T-helper 1 cell treated with Interleukin-12 subunit alpha and Interleukin-12 subunit beta and Interleukin-4 antibody, amounts not matched to agents 30 ng/mL and 1 ng/mL, for 36 hours (primary cell): ENCODE measurements around the gene SMIM45.

Experiments
- intact Hi-C: fragments of 100-400 bp; cut with micrococcal nuclease; formaldehyde crosslinking; loops from one replicate; pipeline ENCODE4 v1.15.1; 2024

Gene SMIM45

DNA sequence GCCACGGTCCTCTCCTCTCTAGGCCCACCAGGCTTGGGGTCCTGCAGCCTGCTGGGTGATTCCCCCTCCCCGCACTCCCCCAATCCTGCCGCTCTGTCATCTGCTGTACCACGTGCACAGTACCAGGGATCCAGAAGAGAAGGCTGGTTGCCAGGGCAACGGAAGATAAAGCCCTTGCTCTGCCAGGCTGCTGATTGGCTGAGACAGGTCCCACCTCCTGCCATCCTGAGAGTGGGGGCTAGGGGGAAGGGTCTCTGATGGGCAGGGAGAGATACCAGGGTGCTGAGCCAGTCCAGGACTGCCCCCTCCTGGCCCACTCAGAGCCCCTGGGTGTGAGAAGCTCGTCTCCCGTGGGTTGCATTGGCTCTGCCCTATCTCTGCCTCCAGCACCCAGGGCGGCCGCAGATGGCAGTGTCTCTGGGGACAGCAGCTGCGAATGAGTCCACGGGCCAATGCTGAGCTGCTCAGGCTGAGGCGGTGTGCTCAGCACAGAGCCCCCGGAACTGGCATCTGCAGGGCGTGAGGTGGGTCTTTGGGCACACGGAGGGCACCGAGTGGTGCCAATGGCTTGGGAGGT is at the start of gene SMIM45:
TSS of gene SMIM45 (plus strand) at position 253 of the 577 bp plus-strand sequence.
- intact Hi-C loops: no loop called here

DNA sequence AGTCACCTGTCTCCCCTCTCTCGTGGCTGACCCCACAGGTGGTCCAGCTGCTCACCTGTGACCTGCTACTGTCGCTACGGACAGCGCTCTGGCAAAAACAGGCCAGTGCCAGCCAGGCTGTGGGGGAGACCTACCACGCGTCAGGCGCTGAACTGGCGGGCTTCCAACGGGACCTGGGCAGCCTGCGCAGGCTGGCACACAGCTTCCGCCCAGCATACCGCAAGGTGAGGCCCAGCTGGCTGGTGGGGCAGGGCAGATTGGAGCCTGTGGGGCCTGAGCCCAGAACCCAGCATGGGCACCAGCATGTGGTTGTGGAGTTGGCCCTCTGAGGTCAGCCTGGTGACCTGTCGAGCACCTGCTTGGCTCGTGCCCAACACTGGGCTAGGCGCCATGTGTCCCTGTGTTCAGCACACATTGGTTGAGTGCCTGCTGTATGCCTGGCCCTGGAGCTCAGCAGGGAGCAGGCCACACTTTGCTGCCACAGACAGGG is 49.0 kb upstream of the SMIM45 start:
- intact Hi-C loops: no loop called here

DNA sequence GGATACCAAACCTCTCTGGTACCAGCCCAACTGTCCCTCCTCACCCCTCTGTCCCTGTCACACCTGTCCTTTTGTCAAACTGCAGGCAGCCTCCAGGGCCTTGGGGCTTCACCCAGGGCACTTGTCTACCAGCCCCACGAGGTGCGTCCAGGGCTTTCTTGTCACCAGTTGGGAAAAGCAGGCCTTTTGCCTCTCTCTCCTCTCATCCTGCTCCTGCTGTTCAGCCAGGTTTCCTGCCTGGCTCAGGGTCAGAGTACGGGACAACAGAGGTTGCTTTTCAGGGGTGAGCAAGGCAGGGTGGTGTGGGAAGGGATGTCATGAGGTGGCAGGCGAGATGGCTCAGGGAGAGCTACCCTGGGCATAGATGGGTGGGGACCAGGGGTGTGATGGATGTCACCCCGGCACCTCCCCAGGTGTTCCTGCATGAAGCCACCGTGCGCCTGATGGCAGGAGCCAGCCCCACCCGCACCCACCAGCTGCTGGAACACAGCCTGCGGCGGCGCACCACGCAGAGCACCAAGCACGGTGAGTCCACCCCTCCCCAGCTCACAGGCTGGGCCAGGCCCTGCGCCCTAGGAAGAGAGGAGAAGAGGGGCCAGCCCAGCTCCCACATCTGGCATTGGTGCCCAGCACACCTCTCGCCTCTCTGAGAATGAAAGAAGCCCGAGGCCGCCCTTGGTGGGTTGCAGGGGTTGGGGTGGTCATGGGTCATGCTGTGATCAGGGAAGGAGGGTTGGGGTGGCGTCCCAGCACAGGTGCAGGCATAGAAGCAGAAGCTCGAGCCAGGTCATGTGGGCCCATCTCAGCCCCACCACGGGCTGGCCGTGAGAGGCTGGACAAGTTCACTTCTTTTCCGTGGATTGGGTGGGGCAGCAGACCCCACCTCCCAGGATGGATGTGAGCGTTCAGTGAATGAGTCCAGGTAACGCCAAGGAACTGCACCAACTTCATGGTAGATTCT is 47.2 kb upstream of the SMIM45 start:
- intact Hi-C loops: no loop called here

DNA sequence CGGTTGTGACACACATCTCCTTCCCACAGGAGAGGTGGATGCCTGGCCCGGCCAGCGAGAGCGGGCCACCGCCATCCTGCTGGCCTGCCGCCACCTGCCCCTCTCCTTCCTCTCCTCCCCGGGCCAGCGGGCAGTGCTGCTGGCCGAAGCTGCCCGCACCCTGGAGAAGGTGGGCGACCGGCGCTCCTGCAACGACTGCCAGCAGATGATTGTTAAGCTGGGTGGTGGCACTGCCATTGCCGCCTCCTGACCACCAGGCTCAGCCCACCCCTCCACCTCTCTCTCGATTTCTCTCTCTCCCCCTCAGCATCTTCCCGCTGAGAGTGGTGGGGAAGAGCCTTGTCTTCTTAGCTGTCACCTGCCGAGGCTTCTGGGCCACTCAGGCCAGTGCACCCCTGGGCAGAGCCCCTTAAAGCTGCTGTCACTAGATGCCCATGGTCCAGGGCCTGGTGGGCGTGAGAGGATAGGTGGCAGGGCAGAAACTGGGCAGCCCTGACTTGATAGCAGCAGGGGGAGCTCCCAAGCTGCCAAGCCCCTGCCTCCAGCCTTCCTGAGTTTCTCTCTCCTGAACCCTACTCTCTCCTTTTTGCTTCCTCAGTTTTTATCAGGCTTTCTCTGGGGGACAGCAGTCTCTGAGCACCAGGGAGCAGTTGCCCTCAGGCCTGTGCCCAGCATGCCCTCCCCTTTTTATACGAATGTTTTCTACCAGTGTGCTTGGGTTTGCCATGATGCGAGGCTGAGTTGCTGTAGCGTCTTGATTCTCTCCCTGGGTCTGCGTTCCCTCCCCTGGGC is 46.3 kb upstream of the SMIM45 start:
- intact Hi-C loops: no loop called here

DNA sequence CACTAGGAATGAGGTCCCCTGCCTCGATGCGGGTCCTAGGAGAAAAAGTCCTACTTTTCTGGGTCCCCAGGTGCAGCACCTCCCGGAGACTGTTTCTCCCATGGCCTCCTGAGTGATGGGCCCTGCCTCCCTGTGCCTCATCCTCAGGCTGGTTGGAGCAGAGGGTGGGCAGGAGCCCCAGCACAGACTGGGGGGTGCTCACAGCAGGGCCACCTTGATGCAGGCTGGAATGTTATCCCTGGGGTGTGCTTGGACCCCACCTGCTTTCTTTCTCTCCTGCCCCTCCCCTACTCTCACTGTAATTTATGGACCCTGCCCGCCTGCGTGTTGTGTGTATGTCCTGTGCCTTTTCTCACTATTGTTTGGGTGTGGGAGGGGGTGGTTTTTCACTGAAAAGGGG is 45.1 kb upstream of the SMIM45 start:
- intact Hi-C loops: no loop called here

DNA sequence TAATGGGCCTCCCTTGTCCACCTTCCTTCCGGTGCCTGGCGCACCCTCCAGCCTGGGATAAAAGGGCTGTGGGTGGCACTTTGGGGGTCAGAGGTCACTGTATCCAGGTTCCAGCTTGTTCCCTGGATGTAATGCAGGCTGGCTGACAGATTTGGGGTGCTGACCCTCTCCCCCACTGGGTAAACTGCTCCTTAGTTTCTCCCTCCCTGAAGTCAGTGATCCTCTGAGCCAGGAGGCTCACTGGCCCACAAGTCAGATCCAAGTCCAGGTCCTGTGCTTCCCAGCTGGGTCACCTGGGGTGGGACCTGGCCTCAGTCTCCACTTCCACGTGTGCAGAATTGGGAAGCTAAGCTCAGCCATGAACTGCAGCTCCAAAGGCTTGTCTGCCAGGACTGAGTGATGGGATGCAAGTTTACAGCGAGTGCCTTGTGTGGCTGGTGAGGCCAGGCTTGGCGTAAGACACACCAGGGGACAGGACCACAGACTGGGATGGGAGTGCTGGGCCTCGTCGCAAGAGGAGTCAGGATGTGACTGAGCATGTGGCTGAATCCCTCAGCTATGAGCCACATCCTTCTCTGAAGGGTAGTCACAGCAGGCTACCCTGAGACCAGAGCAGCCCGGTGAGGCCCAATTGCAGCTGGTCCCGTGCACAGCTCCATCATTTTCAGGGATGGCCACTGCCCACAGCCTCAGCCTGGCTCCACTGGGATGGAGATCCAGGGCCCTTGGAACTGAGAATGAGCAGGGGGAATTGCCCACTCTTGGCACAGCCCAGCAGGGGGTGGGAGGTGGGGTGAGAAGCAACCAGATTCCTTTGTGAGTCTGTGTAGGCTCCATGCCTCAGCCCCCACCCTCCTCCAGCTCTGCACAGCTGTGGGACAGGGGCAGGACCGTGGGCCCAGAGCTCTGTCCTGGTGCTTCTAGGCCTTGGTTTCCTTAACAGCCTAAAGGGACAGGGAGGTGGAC is 44.2 kb upstream of the SMIM45 start:
- intact Hi-C loops: loop anchor here (2.0 kb wide), 1 partner anchor 45 kb away; no protein-coding TSS in a partner anchor

DNA sequence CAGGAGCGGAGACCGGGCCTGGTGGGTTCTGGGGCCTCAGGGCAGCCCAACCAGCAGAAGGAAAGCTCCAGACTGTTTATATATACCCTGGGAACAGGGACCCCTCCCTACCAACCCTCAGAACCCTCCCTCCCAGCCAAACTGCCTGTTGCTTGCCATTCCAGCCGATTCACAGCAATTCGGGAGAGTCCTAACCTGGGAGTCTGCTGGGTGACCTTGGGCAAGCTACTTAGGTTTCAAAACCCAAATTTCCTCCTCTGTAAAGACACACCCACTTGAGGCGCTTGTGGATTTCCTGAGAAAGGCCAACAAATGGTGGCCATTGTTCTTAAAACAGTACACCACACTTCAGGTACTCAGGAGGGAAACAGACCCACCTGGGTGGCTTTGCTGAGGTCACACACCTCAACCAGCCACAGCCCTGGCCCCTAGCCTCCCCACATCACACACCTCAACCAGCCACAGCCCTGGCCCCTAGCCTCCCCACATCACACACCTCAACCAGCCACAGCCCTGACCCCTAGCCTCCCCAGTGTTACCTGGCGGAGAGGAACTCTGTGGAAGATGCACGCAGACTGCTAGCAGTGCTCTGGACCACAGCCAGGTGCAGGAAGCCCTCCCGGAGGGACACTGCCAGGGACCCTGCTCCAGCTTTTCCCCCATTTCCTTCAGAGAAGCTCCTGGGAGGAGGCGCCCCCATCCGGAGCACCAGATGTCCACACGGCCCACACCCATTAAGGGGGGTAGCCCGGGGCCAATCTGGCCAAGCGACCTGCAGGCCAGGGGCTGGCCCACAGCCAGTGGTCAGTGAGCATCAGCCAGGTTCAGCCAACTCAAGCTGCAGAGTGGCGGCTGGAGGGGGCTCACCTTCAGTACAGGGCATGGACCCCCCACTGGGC is 43.3 kb upstream of the SMIM45 start:
- intact Hi-C loops: loop anchor here (2.0 kb wide), 1 partner anchor 46 kb away; no protein-coding TSS in a partner anchor

DNA sequence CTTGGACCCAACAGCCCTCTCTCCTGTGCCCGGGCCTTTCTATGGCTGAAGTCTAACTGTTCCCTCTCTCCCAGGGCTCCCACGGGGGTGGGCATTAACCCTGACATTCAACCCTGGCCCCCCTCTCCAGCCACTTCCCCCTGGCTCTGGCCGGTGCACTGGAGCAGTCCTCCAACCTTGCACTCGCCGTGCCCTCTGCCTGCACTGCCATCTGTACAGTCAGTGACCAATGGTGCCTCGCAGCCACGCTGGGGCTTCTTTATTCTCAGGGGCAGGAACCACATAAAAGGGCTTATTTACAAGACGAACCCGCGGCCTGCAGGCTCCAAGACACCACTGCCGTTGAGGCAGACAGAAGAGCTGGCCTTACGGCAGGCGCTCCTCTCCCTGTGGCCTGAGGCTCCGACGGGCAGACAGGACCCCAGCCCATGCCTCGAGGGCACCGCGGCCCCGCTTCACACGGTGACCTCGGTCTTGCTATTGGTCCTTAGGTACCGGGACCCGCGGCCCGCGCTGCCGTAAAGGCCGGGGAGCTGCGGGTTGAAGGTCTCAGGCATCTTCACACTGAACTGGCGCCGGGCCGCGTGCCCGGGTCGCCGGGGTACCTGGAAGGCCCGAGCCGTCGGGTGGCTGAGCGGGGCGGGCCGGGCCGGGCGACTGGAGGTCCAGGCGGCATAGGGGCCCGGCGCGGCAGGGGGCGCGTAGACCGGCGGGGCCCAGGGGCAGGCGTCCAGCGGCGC is 42.5 kb upstream of the SMIM45 start:
- intact Hi-C loops: loop anchor here (2.0 kb wide), 1 partner anchor 47 kb away; no protein-coding TSS in a partner anchor

DNA sequence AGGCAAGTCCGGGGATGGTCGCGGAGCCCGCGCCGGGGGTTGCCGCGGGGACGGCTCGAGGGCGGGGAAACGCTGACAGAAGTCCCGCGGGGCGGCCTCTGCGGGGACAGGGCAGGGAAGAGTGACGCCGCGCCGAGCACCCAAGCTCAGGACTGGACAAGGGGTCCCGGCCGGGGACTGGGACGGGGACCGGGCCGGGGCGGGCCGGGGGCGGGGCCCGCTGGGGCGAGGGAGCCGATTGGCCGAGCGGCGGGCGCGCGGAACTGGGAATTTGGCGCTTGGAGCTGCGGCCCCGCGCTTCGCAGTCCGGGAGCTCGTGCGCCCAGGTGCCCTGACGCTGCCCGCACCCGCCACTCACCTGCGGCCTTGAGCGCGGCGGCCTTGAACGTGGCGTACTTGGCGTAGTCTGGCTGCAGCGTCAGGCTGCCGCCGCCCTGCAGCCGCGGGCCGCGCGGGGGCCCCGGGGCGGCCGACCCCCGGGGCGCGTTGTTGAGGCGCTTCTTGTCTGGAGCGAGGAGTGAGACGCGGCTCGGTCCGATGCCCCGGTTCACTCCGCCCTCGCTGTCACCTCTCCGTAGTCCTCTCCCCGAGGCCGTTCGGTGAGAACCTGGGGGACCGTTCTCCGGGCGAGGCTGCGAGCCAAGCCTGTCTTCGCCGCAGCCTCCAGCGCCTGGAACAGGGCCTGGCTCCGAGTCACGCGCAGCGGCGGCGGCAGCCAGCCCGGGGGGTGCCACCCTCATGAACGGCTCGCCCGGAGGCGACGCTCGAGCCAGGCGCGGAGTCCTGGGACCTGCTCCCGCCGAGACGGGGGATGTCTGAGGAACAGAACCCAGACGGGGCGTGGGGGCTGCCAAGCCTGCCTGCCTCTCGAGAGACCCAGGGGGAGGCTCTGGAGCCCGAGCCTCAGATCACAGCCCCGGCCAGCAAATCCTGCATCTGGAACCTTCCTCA is 41.6 kb upstream of the SMIM45 start:
- intact Hi-C loops: no loop called here

DNA sequence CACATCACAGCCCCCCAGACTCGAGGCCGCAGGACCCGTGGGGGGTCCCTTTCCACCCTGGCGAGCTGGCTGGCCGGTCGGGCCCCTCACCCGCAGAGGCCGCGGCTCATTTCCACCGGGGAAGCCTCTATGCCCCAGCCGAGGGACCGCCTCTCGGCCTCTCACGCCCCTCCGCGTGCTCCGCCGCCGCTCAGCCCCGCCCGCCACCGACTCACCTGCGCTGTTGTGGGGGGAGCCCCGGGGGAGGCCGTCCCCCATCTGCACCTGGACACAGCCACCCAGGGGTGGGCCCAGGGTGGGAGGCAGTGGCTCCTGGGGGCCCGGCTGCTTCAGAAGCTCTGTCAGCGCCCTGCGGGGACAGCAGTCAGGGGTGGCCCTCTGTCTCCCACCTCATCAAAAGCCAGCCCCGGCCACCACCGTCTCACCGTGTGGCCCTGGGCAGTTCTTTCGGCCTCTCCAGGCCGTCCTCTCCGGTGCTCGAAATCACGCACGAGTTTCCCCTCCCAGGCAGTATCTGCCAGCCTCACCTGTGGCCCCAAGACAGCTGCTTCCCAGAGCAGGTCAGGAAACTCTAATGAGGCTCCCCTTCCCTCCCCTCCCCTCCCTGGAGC is 40.8 kb upstream of the SMIM45 start:
- intact Hi-C loops: no loop called here

DNA sequence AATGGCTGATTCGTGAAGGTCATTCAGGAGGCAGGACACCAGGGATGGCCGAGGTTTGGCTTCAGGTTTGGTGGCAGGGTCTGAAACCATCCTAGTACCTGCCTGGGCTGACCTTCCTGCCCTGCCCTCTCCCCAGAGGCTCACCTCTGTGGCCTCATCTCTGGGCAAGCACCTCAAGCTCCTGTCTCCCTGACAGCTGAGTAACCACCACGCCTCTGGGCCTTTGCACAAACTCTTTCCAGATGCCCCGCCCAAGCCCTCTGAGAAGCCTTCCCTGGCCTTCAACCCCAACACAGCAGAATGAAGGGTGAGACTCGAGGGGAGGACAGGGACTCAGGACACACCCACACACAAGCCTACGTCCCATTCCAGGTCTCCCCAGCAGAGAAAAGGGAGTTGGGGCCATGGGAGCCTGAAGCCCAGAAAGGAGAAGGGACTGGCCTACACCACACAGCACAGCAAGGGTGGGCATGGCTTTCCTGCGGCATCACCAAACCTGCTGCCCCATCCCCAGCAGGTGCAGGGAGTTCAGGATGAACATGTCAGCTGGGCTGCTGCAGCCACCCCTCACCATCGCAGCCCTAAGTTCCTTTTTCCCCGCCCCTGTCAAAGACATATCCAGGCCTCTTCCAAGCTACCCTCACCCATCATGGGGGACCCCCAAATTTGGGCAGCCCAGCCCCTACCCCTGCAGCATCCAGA is 39.5 kb upstream of the SMIM45 start:
- intact Hi-C loops: no loop called here

DNA sequence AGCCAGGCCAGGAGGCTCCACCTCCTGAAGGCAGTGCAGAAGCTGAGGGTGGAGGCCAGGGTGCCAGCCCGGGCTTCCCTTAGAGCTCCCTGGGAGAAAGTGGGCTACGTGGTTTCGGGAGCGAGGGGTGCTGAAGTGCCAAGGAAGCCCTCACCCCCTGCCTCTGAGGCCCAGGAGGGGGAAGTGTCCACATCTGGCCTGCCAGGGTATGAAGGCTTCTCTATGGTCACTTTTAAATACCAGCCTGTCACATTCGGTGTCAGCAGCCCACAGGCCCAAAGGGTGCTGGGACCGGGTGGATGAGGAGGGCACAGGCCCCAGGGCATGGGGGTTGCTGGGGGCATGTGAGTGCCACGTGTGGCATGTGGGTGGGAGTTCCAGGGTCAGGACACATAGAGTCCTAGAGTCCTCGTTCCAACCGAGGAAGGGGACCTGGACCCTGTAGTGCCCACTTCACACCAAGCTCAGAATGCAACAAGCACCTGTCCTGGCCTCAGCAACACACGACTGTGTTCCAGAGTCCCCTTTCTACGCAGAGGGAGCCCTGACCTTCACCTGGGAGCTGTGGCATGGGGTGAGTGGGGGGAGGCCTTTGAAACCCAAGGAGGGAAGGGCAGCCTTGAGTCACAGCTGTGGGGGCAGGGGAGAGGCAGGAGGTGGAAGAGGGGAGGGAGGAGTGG is 38.8 kb upstream of the SMIM45 start:
- intact Hi-C loops: no loop called here

DNA sequence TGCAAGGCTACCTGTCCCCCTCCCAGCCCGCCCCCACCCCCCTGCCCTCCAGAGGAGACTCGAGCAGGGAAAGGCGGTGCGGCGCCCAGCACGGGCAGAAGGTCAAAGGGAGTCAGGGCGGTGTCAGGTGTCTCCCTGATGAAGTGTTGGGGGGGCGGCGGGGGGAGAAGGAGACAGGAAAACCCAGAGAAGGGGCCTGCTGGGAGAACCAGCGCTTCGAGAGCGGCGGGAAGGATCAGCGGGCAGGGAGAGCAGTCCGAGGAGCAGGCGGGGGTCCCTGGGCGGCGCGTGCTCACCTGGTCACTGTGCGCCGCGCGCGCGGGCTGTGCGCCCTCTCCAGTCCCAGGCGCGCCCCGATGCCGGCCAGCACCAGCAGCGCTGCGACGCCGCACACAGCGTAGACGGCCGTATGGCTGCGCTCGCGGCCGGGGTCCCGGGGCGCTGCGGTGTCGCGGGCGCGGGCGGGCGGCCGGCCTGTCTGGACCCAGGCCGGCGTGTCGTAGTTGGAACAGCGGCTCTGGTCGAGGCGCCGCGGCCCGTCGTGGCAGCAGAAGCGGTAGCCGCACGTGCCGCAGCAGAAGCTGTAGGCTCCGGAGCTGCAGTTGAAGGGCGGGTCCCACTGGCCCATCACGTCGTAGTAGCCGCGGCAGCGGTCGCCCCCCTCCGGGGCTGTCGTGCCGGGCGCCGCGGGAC is 38.0 kb upstream of the SMIM45 start:
- intact Hi-C loops: no loop called here

DNA sequence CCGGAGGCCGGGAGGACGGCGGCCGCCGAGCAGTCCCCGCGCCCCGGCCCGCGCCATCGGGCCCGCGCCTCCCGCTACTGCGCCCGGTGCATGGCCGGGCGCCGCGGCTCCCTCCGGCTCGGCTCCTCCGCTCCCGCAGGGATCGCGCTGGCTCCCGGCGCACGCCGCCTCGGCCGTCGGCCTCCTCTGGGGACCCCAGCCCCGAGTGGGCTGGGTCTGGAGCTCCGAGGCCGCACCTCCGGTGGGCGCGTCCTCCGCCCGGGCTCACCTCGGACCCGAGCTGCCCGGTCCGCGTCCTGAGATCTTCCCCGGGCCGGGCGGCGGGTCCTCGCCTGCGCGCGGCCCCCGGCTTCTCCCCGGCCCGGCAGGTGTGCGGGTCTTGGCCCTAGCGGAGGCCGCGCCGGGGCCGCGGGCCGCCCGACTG is 37.3 kb upstream of the SMIM45 start:
- intact Hi-C loops: no loop called here
